SJSA1 (cell line): ENCODE results near the gene AP1S1. TPM values are rescaled to one million over a fixed set of nuclear protein-coding genes. Genes with fewer than 3 reads are reported as not detected.
"Not testable (repeated sequence)": the region's sequence is repeated elsewhere in the genome, so short reads cannot be mapped to it uniquely, and the experiment has no call there.

Experiments used
- DNase-seq, 2 experiments: peaks; one replicate each; pipeline ENCODE4 v3.0.0-alpha.2; 2015 to 2020; ENCODE audit warnings: low spot score in 2 of 2, low read depth in 1 of 2
- H3K27ac ChIP-seq: fragments of 250-450 bp; sonication (Bioruptor Pico); 2 replicates; pipeline ENCODE4 v1.5.1; 2020; ENCODE audit warnings: mild to moderate bottlenecking, moderate library complexity
- H3K27me3 ChIP-seq: fragments of 250-450 bp; sonication (Bioruptor Pico); replicated peaks from 2 replicates; pipeline ENCODE4 v1.5.1; 2020; ENCODE audit warnings: mild to moderate bottlenecking, moderate library complexity
- H3K36me3 ChIP-seq: fragments of 250-450 bp; sonication (Bioruptor Pico); 2 replicates; pipeline ENCODE4 v1.5.1; 2020; ENCODE audit warnings: mild to moderate bottlenecking
- H3K4me1 ChIP-seq: fragments of 250-450 bp; sonication (Bioruptor Pico); replicated peaks from 2 replicates; pipeline ENCODE4 v1.6.1; 2021; ENCODE audit warnings: mild to moderate bottlenecking
- H3K4me3 ChIP-seq: fragments of 250-450 bp; sonication (Bioruptor Pico); 2 replicates; pipeline ENCODE4 v1.5.1; 2020; ENCODE audit warnings: mild to moderate bottlenecking
- H3K9me3 ChIP-seq: fragments of 250-450 bp; sonication (Bioruptor Pico); replicated peaks from 2 replicates; pipeline ENCODE4 v1.5.1; 2020; ENCODE audit warnings: mild to moderate bottlenecking
- total RNA-seq: library from RNA; depleted of rRNA; stranded (reverse); fragments of >200 nt; shearing (Covaris generic); gene quantifications from 2 replicates; pipeline ENCODE4 v1.2.3, GENCODE V29; 2014

The AP1S1 gene
- total RNA-seq, 1 experiment from 2014 or later, result 98.4 TPM

DNA sequence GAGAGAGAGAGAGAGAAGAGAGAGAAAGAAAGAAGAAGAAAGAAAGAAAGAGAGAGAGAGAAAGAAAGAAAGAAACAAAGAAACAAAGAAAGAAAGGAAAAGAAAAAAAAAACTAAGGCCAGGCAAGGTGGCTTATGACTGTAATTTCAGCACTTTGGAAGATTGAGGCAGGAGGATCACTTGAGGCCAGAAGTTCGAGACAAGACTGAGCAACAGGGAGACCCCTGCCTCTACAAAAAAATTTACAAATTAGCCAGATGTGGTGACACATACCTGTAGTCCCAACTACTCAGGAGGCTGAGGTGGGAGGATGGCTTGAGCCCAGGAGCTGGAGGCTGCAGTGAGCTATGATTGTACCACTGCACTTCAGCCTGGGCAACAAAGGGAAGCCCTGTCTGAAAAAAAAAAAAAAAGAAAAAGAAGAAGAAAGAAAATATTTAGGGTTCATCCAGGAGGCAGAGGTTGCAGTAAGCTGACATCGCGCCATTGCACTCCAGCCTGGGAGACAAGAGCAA, 24.6 kb upstream of the AP1S1 start:
- Histone ChIP-seq H3K4me3 (no peak overlapping the region), H3K36me3 (peaks cover 25% of the 10 kb centered on the region), H3K27me3 (no peaks in the 10 kb centered on the region), H3K9me3 (no peaks in the 10 kb centered on the region), H3K27ac (no peak overlapping the region), H3K4me1 (peaks cover 46% of the 10 kb centered on the region)
- no peak for DNase-seq

DNA sequence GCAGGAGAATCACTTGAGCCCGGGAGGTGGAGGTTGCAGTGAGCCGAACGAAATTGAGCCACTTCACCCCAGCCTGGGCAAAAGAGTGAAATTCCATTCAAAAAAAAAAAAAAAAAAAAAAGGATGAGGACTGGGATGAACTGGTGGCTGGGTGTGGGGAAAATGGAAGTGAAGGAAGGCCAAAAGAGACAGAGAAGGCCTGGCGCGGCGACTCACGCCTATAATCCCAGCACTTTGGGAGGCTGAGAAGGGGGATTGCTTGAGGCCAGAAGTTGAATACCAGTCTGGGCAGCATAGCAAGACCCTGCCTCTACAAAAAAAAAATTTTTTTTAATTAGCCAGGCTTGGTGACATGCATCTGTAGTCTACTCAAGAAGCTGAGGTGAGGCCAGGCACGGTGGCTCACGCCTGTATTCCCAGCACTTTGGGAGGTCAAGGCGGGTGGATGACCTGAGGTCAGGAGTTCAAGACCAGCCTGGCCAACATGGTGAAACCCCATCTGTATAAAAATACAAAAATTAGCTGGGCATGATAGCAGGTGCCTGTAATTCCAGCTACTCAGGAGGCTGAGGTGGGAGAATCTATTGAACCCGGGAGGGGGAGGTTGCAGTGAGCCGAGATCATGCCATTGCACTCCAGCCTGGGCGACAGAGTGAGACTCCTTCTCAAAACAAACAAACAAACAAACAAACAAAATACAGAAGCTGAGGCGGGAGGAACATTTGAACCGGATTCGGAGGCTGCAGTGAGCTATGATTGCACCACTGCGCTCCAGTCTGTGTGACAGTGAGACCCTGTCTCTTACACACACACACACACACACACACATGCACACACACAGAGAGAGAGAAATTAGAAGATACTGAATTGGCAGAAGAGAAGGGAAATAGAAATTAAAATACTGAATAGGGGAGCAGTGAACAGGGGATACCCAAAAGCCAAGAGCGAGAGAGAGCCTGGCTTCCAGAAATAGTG, 21.4 kb upstream of the AP1S1 start:
- not testable (repeated sequence) for H3K4me3 ChIP-seq, H3K9me3 ChIP-seq, H3K27me3 ChIP-seq, H3K27ac ChIP-seq, DNase-seq
- Histone ChIP-seq H3K4me1 (peaks cover 29% of the 10 kb centered on the region), H3K36me3 (peaks cover 45% of the 10 kb centered on the region)

DNA sequence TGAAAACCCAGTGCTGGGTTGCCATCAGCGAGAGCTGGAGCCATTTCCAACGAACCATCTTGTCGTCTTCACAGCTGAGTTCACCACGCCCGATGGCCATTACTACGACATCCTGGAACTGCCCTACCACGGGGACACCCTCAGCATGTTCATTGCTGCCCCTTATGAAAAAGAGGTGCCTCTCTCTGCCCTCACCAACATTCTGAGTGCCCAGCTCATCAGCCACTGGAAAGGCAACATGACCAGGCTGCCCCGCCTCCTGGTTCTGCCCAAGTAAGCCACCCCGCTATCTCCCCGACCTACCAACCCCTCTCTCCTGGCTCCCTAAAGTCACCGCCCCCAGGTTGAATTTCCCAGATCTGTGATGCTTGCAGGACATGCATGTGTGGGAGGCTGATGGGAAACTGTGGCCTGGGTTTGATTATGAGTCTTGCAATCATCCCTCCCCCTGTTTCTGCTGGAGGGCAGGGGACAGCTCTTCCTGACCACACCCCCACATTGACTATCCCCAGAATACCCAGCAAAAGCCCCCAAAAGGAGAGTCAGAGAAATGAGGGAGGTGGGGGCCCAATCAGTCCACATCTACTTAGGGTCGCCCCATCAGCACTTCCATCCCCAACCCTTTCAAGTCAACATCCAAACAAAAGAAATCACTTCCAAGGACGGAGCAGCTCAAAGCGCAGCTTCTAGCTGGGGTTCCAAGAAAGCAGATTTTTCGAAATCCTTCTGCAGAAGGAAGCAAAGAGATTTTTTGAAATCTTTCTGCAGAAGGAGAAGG, 20.5 kb upstream of the AP1S1 start:
- H3K4me3 ChIP-seq, result no peak overlapping the region
- H3K27me3 ChIP-seq, result no peaks in the 10 kb centered on the region
- H3K27ac ChIP-seq, result no peak overlapping the region
- no peak for DNase-seq
- H3K4me1 ChIP-seq, result peaks cover 29% of the 10 kb centered on the region
- H3K9me3 ChIP-seq, result no peaks in the 10 kb centered on the region
- peaks cover 45% of the 10 kb centered on the region for H3K36me3 ChIP-seq

DNA sequence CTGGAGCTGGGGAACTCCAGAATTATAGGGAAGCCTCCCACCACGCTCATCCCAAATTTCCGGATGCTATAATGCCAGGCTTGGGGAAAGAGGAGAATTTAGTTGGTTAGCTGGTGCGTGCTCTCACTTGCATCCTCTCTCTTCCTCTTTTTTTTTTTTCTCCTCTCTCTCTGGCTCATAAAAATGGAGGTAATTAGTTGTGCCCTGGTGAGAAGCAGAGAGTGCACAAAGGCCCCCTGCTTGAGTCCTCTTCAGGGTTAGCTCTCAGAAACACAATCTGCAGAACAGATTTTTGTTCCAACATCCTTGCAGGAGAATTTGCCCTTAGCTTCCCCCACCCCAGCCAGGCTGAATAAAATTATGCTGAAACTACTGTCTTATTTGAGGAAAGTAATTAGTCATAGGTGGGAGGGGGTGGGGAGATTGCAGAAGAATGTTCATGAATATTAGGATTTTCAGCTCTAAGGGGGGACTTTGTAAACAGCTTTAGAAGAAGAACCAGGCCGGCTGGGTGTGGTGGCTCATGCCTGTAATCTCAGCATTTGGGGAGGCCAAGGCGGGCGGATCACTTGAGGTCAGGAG, 19.8 kb upstream of the AP1S1 start:
- H3K4me3 ChIP-seq, result no peak overlapping the region
- no peak for DNase-seq
- H3K27me3 ChIP-seq, result no peaks in the 10 kb centered on the region
- no peak overlapping the region for H3K27ac ChIP-seq
- H3K36me3 ChIP-seq, result peaks cover 45% of the 10 kb centered on the region
- peaks cover 36% of the 10 kb centered on the region for H3K4me1 ChIP-seq
- no peaks in the 10 kb centered on the region for H3K9me3 ChIP-seq

DNA sequence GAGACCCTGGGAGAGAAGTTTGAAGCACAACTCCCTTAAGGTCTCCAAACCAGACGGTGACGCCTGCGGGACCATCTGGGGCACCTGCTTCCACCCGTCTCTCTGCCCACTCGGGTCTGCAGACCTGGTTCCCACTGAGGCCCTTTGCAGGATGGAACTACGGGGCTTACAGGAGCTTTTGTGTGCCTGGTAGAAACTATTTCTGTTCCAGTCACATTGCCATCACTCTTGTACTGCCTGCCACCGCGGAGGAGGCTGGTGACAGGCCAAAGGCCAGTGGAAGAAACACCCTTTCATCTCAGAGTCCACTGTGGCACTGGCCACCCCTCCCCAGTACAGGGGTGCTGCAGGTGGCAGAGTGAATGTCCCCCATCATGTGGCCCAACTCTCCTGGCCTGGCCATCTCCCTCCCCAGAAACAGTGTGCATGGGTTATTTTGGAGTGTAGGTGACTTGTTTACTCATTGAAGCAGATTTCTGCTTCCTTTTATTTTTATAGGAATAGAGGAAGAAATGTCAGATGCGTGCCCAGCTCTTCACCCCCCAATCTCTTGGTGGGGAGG, 16.5 kb upstream of the AP1S1 start:
- no peak overlapping the region for H3K4me3 ChIP-seq
- no peaks in the 10 kb centered on the region for H3K27me3 ChIP-seq
- H3K36me3 ChIP-seq, result peaks cover 24% of the 10 kb centered on the region
- H3K9me3 ChIP-seq, result no peaks in the 10 kb centered on the region
- DNase-seq, result no peak
- peak overlapping the region; percentile 94 for H3K27ac ChIP-seq
- peaks cover 40% of the 10 kb centered on the region for H3K4me1 ChIP-seq

DNA sequence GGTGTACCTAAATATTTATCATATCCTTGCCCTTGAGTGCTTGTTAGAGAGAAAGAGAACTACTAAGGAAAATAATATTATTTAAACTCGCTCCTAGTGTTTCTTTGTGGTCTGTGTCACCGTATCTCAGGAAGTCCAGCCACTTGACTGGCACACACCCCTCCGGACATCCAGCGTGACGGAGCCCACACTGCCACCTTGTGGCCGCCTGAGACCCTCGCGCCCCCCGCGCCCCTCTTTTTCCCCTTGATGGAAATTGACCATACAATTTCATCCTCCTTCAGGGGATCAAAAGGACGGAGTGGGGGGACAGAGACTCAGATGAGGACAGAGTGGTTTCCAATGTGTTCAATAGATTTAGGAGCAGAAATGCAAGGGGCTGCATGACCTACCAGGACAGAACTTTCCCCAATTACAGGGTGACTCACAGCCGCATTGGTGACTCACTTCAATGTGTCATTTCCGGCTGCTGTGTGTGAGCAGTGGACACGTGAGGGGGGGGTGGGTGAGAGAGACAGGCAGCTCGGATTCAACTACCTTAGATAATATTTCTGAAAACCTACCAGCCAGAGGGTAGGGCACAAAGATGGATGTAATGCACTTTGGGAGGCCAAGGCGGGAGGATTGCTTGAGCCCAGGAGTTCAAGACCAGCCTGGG, 15.9 kb upstream of the AP1S1 start:
- Histone ChIP-seq H3K9me3 (no peaks in the 10 kb centered on the region), H3K36me3 (peaks cover 24% of the 10 kb centered on the region), H3K27me3 (no peaks in the 10 kb centered on the region), H3K27ac (peak overlapping the region; percentile 94), H3K4me3 (peak overlapping the region; percentile 13), H3K4me1 (peaks cover 40% of the 10 kb centered on the region)
- peak; percentile 97 for DNase-seq

DNA sequence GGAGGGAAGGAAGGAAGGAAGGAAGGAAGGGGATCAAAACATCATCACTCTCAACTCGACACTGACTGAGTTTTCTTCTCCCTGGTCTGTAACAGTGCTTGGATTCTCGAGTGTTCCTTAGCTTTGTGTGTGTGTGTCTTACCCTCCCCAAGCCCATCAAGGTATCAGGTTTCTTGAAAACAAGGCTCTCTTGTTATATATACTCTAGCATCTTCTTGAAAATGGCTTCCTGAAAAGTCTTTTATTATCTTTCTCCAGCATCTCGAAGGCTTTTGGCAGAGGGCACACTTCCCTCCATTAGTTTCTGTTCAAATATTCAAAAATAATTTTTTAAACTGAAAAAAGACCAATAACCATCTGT, 14.0 kb upstream of the AP1S1 start:
- Histone ChIP-seq H3K27me3 (no peaks in the 10 kb centered on the region), H3K4me1 (peaks cover 36% of the 10 kb centered on the region), H3K36me3 (peaks cover 19% of the 10 kb centered on the region), H3K9me3 (no peaks in the 10 kb centered on the region), H3K27ac (no peak overlapping the region), H3K4me3 (no peak overlapping the region)
- DNase-seq, result no peak

DNA sequence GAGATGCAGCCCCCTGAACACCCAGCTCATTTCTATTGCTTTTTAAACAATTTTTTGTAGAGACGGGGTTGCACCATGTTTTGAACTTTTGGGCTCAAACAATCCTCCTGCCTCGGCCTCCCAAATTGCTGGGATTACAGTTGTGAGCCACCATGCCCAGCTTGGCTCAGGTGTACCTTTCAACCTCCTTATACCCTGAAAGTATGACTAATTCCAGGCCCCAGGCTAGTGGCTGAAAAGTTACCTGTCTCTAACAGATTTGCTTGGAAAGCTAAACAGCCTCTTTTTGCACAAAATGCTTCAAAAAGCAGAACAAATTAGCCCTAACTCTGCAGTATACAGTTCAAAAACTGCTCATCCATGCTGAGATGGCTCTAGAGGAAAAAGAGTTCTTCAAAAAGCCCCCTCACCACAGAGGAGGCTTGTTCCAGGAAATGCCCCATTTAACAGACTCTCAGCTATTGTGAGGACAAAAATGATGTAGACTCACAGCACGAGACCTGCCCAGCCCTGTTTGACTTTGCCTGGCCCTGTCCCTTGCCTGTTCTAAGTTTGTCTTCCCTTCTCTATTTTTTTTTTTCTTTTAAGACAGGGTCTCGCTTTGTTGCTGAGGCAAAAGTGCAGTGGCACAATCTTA, 13.4 kb upstream of the AP1S1 start:
- Histone ChIP-seq H3K36me3 (peaks cover 14% of the 10 kb centered on the region), H3K4me3 (no peak overlapping the region), H3K27me3 (no peaks in the 10 kb centered on the region), H3K27ac (no peak overlapping the region), H3K4me1 (peaks cover 36% of the 10 kb centered on the region), H3K9me3 (no peaks in the 10 kb centered on the region)
- no peak for DNase-seq

DNA sequence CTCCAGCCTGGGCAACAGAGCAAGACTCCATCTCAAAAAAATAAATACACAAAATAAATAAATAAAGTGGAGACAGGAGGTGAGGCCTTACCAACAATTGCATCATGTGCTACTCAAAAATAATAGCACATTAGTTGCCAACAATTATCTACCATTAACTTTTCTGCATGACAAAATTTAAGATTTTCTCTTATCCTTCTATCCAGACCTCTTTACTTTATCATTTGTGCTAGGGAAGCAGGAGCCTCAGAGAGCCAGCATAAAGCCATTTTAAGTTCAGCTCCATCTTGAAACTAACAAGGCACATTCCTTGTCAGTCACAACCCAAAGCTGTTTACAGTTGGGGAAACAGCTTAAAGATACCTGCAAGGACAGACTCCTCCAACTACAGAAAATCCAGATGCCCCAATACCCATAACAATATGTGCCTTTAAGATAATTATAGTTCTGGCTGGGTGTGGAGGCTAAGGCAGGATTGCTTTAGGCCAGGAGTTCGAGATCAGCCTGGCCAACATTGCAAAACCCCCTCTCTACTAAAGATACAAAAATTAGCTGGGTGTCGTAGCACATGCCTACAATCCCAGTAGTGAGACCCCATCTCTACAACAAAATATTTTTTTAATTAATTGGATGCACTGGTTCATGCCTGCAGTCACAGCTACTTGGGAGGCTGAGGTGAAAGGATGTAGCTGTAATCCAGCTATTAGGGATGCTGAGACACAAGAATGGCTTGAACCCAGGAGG, 2.2 kb upstream of the AP1S1 start:
- Histone ChIP-seq H3K9me3 (no peaks in the 10 kb centered on the region; the same call in 1 of the 2 replicates), H3K4me3 (no peak overlapping the region), H3K27me3 (peaks cover 14% of the 10 kb centered on the region; the same call in 1 of the 2 replicates), H3K27ac (no peak overlapping the region), H3K4me1 (peaks cover 7% of the 10 kb centered on the region), H3K36me3 (peaks cover 1% of the 10 kb centered on the region; the same call in 1 of the 2 replicates)
- no peak for DNase-seq

DNA sequence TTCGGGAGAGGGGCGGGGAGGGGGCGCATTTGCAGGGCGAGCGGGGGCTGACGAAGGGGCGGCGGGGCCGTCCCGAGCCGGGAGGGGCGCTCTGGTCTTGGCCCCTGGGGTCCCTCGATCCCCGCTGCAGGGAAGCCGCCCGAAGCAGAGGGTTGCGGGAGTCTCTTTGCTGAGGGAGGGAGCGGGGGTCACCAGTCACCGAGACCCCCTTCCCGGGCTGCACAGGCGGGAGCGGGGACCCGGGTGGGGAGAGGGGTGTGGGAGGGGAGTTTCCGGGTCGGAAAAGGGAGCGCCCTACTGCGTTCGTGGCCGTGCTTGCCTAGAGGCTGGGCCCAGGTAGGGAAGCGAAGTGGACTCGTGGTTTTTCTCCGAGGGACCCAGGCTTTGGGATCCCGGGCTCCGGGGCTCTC, 422 bp downstream of the AP1S1 start:
- peaks cover 13% of the 10 kb centered on the region for H3K36me3 ChIP-seq
- no peak for DNase-seq
- 0 out of 2 replicates have a peak, but pooled peaks cover 2% of the 10 kb centered on the region for H3K27me3 ChIP-seq
- H3K4me3 ChIP-seq, result peak overlapping the region; percentile 45
- peaks cover 7% of the 10 kb centered on the region for H3K4me1 ChIP-seq
- no peak overlapping the region for H3K27ac ChIP-seq
- no peaks in the 10 kb centered on the region; the same call in 1 of the 2 replicates for H3K9me3 ChIP-seq

DNA sequence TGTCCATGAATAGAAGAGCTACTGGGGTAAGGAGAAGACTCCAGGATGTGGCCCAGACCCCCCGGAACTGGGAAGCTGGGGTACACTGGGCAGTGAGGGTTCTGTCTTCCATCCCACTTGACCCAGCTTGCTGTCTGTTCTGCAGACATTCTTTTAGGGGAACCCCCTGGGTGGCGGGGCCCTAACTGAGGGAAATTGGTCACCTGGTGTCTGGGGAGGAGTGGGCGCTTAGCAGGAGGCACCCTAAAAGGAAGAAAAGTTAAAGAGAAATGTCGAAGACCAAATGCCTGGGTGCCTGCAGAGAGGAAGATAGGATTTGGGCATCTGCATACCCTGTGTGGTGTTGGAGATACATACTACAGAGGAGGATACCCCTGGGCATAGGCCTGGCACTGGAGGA, 1.0 kb downstream of the AP1S1 start:
- Histone ChIP-seq H3K27me3 (0 out of 2 replicates have a peak, but pooled peaks cover 2% of the 10 kb centered on the region), H3K36me3 (peaks cover 18% of the 10 kb centered on the region), H3K4me3 (peak overlapping the region; percentile 45), H3K4me1 (peaks cover 12% of the 10 kb centered on the region), H3K9me3 (no peaks in the 10 kb centered on the region; the same call in 1 of the 2 replicates), H3K27ac (no peak overlapping the region)
- no peak for DNase-seq

DNA sequence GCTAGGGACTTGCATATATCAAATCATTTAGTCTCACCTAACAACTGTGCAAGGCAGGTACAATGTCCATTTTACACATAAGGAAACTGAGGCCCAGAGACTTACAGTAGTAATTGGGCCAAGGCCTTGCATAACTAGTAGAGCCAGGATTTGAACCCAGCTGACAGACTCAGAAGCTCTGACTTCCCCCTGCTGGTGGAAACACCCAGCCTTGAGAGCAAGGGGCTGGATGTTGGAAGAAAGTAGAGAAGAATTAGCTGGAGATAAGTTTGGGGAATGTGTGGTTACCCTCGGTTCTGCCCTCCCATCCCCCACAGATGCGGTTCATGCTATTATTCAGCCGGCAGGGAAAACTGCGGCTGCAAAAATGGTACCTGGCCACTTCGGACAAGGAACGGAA, 2.0 kb downstream of the AP1S1 start:
- H3K27me3 ChIP-seq, result 0 out of 2 replicates have a peak, but pooled peaks cover 2% of the 10 kb centered on the region
- H3K4me3 ChIP-seq, result no peak overlapping the region
- H3K4me1 ChIP-seq, result peaks cover 12% of the 10 kb centered on the region
- peaks cover 18% of the 10 kb centered on the region for H3K36me3 ChIP-seq
- DNase-seq, result no peak
- no peak overlapping the region for H3K27ac ChIP-seq
- H3K9me3 ChIP-seq, result no peaks in the 10 kb centered on the region; the same call in 1 of the 2 replicates
